Pancreas (tissue), 10 donors: ENCODE results near the gene CTSC. TPM values are rescaled to one million over a fixed set of nuclear protein-coding genes. Genes with fewer than 3 reads are reported as not detected.

Experiments used
- ATAC-seq, 4 donors: fragments of 200-7000 bp; cut with Tn5 transposase; one replicate each; pipeline versions ENCODE4 v1.8.0 to v1.9.1; 2020; ENCODE audit warnings: mild to moderate bottlenecking in 4 of 4, moderate library complexity in 4 of 4
- DNase-seq, 6 donors: peaks; one replicate each; pipeline ENCODE4 v3.0.0-alpha.2; 2020
- FAIRE-seq: peaks from 2 replicates; lab custom pipeline; 2012; peaks lifted over from hg19 to GRCh38; lab: Jason Lieb, UNC
- H3K27ac ChIP-seq, 4 donors: fragments of 200-600 bp; sonication (generic); 1 replicate in 3 of 4; 2 replicates in 1 of 4; pipeline versions ENCODE4 v1.5.0 to v1.8.0; 2020
- H3K27me3 ChIP-seq, 4 donors: fragments of 200-600 bp; one replicate each; pipeline ENCODE4 v1.8.0; 2021
- H3K36me3 ChIP-seq, 3 donors: fragments of 200-600 bp; sonication (generic) in 1 of 3; one replicate each; pipeline versions ENCODE4 v1.5.0 to v1.8.0; 2020 to 2021
- H3K4me1 ChIP-seq, 3 donors: fragments of 200-600 bp; one replicate each; pipeline ENCODE4 v1.8.0; 2021
- H3K4me3 ChIP-seq, 4 donors: fragments of 200-600 bp; sonication (generic) in 2 of 4; one replicate each; pipeline versions ENCODE4 v1.5.0 to v1.8.0; 2020 to 2021
- H3K9me3 ChIP-seq, 4 donors: fragments of 200-600 bp; one replicate each; pipeline ENCODE4 v1.8.0; 2021
- CTCF ChIP-seq, 4 donors: fragments of 200-600 bp; sonication (generic) in 3 of 4; IDR thresholded peaks; one replicate each; pipeline versions ENCODE4 v1.5.0 to v1.8.0; 2021; ENCODE audit warnings: antibody characterized with exemption in 4 of 4
- WGBS, 2 donors: extraction: QIAGEN DNeasy Blood & Tissue Kit; methylation state at CpG; one replicate each; pipeline ENCODE4 v1.1.7; 2013; 5-methylcytosine and 5-hydroxymethylcytosine counted together
- intact Hi-C, 3 donors: fragments of 100-400 bp; cut with DNase I; formaldehyde crosslinking; loops; one replicate each; pipeline versions ENCODE4 v1.11.1 to v1.14.2; 2022
- polyA plus RNA-seq, 2 donors: library from polyadenylated mRNA; stranded (reverse); fragments of 200-250 nt; gene quantifications; one replicate each; pipeline ENCODE4 v1.2.3, GENCODE V29; 2013
- total RNA-seq, 6 donors: library from RNA; stranded (reverse); fragmentation: NEBNext Ultra II Directional in 4 of 6; extraction: Animal tissue kit (Norgen Biotek cat#: 25700) in 4 of 6; gene quantifications; one replicate each; pipeline versions ENCODE4 v1.2.1 to v1.2.4, GENCODE V29; 2021 to 2023
- donor health status: healthy with polysubstance abuse.
- donor health status: DM: no; HTN: no; CAD: no; lungs with moderate emphysema.
- donor health status: DM: no; HTN: no; CAD: no.
- donor health status: control.
- donor health status: control.
- donor health status: Bipolar disorder and iron deficiency.
- donor health status: DM: yes; HTN: yes; CAD: no.
- donor health status: DM: no; HTN: no; CAD: no.
- donor health status: DM: no; HTN: no; CAD: no.
- donor health status: DM: yes; HTN: yes; CAD: no.

CTSC gene
- total and polyA plus RNA-seq, 8 donors: 12.2 to 68.6 (median 22.2) TPM

GRCh38 chr11:88297421-88297820 lies 40.1 kb downstream of the CTSC start:
- FAIRE-seq (no peak), ATAC-seq (peak; percentile 27 to 76 (median 46)), DNase-seq (no peak)
- Histone ChIP-seq H3K4me1 (peaks cover 0 to 10% (median 6%) of the 10 kb centered on the region in 3 donors), H3K4me3 (no peak overlapping the region), H3K27ac (no peak overlapping the region), H3K27me3 (no peaks in the 10 kb centered on the region), H3K9me3 (no peaks in the 10 kb centered on the region), H3K36me3 (no peaks in the 10 kb centered on the region)
- TF ChIP-seq CTCF (IDR thresholded peaks at IDR 0.05): no peak
- WGBS, 2 donors: 44 to 48% methylated on average over 2 of the region's 2 CpGs
- intact Hi-C loops: no loop called here

GRCh38 chr11:88295028-88295427 lies 42.5 kb downstream of the CTSC start:
- peaks cover 0 to 10% (median 6%) of the 10 kb centered on the region in 3 donors for H3K4me1 ChIP-seq
- H3K27ac ChIP-seq: no peak overlapping the region
- no peak for ATAC-seq
- no peaks in the 10 kb centered on the region for H3K9me3 ChIP-seq
- no peak for TF ChIP-seq CTCF (IDR thresholded peaks at IDR 0.05)
- DNase-seq: no peak
- H3K36me3 ChIP-seq: no peaks in the 10 kb centered on the region
- intact Hi-C loops: no loop called here
- no peaks in the 10 kb centered on the region for H3K27me3 ChIP-seq
- FAIRE-seq: no peak
- no peak overlapping the region for H3K4me3 ChIP-seq
- 77 to 86% methylated on average over 3 of the region's 3 CpGs for whole genome bisulfite sequencing, 2 donors

- H3K9me3 ChIP-seq: no peaks in the 10 kb centered on the region
- H3K36me3 ChIP-seq: no peaks in the 10 kb centered on the region
- intact Hi-C loops: no loop called here
- DNase-seq: no peak
- H3K4me1 ChIP-seq: peaks cover 0 to 10% (median 6%) of the 10 kb centered on the region in 3 donors
- peak in 1 of 4 donors; percentile 46 for ATAC-seq
- no peak overlapping the region for H3K27ac ChIP-seq
- FAIRE-seq: no peak
- H3K27me3 ChIP-seq: no peaks in the 10 kb centered on the region
- WGBS, 2 donors: 94 to 98% methylated on average over 3 of the region's 3 CpGs
- TF ChIP-seq CTCF (IDR thresholded peaks at IDR 0.05): no peak
- H3K4me3 ChIP-seq: no peak overlapping the region
These were observed 43.6 kb downstream of the CTSC start for GRCh38 chr11:88293931-88294330.

GRCh38 chr11:88292171-88292843 lies 45.2 kb downstream of the CTSC start:
- ATAC-seq (peak; percentile 53 to 79 (median 74)), FAIRE-seq (peak; percentile 56), DNase-seq (peak; percentile 25 to 62 (median 46))
- no peak for TF ChIP-seq CTCF (IDR thresholded peaks at IDR 0.05)
- intact Hi-C loops: no loop called here
- Histone ChIP-seq H3K4me3 (no peak overlapping the region), H3K9me3 (no peaks in the 10 kb centered on the region), H3K4me1 (peaks cover 0 to under 1% (median 0%) of the 10 kb centered on the region in 3 donors), H3K27me3 (no peaks in the 10 kb centered on the region), H3K27ac (no peak overlapping the region), H3K36me3 (no peaks in the 10 kb centered on the region)
- 31 to 33% methylated on average over 3 of the region's 3 CpGs for WGBS, 2 donors

- ATAC-seq (no peak), FAIRE-seq (no peak), DNase-seq (no peak)
- no peak overlapping the region for H3K4me3 ChIP-seq
- H3K9me3 ChIP-seq: no peaks in the 10 kb centered on the region
- H3K27ac ChIP-seq: no peak overlapping the region
- H3K36me3 ChIP-seq: no peaks in the 10 kb centered on the region
- TF ChIP-seq CTCF (IDR thresholded peaks at IDR 0.05): no peak
- 97% methylated on average over 1 of the region's 1 CpG for WGBS, 2 donors
- H3K27me3 ChIP-seq: no peaks in the 10 kb centered on the region
- intact Hi-C loops: no loop called here
- no peaks in the 10 kb centered on the region for H3K4me1 ChIP-seq
These were observed 49.0 kb downstream of the CTSC start for GRCh38 chr11:88288560-88288959.
